Measurements from ENCODE around the gene CLK3. TPM values are rescaled to one million over a fixed set of nuclear protein-coding genes. Genes with fewer than 3 reads are reported as not detected.
A peak's percentile ranks its signal among the peaks of the same experiment; 100 is the strongest.

Gene CLK3
- total RNA-seq, 1 donor from 2014 or later = 76.0 TPM

DNA sequence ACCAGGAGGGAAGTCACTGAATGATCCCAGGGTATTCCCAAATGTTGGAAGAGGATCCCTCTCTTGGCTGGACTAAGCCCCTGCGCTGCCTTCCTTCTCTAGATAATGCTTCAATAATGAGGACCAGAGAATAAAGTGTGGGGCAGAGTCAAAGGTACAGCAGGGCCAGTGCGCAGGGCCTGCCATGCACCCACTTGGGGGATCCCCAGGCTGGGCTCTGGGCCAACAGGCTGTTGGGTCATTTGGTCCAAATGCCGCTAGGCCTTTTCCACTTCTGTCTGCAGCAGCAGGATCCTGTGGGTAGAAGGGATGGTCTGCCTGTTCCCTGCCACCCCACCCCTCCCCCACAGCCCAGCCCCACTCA is 5.7 kb upstream of the CLK3 start:
- Mint-ChIP-seq H3K4me1 (ENCODE audit: low read depth) (no peaks in the 10 kb centered on the region), H3K27ac (no peak overlapping the region), H3K9me3 (ENCODE audit: low read depth) (no peaks in the 10 kb centered on the region), H3K36me3 (ENCODE audit: insufficient read depth) (no peaks in the 10 kb centered on the region), H3K4me3 (ENCODE audit: low read depth) (no peak overlapping the region), H3K27me3 (peaks cover 8% of the 10 kb centered on the region)
- no peak for DNase-seq (ENCODE audit: low spot score, unreplicated experiment)
- TF ChIP-seq, protein P1, sequence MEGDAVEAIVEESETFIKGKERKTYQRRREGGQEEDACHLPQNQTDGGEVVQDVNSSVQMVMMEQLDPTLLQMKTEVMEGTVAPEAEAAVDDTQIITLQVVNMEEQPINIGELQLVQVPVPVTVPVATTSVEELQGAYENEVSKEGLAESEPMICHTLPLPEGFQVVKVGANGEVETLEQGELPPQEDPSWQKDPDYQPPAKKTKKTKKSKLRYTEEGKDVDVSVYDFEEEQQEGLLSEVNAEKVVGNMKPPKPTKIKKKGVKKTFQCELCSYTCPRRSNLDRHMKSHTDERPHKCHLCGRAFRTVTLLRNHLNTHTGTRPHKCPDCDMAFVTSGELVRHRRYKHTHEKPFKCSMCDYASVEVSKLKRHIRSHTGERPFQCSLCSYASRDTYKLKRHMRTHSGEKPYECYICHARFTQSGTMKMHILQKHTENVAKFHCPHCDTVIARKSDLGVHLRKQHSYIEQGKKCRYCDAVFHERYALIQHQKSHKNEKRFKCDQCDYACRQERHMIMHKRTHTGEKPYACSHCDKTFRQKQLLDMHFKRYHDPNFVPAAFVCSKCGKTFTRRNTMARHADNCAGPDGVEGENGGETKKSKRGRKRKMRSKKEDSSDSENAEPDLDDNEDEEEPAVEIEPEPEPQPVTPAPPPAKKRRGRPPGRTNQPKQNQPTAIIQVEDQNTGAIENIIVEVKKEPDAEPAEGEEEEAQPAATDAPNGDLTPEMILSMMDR (IDR thresholded peaks at IDR 0.05; ENCODE audit: unreplicated experiment) = no peak

DNA sequence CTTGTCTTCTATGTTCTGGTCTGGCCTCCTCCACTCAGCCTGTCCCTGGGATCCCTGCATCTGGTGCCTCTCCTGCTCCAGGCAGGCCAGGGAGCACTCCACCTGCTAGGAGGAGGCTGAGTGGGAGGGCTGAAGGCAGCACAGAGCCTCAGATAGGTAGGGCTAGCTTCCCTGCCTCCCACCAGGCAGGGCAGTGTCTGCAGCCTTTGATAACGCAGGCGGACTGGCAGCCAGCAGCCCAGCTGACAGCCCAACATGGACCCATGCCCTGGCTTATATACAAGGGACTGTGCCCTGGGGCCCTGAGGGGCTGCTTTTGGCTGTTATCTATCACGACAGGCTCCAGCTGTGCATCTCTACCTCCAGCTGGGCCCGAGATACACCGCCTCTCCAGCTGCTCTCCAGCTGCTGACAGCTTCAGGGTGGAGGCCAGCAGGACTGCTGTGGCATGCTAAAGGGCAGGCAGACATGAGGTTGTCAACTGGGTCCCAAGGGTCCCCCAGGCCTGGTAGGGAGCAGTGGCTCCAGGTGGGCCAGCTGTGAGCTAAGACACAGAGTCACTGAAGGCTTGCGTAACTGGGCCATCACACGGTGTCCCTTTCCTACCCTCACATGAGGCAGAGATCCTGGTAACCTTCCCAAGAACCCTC is 5.2 kb upstream of the CLK3 start:
- Mint-ChIP-seq H3K9me3 (ENCODE audit: low read depth) (no peaks in the 10 kb centered on the region), H3K27ac (no peak overlapping the region), H3K27me3 (peaks cover 8% of the 10 kb centered on the region), H3K36me3 (ENCODE audit: insufficient read depth) (no peaks in the 10 kb centered on the region), H3K4me3 (ENCODE audit: low read depth) (no peak overlapping the region), H3K4me1 (ENCODE audit: low read depth) (no peaks in the 10 kb centered on the region)
- TF ChIP-seq, protein P1 (IDR thresholded peaks at IDR 0.05; ENCODE audit: unreplicated experiment) = no peak
- DNase-seq (ENCODE audit: low spot score, unreplicated experiment) = no peak

DNA sequence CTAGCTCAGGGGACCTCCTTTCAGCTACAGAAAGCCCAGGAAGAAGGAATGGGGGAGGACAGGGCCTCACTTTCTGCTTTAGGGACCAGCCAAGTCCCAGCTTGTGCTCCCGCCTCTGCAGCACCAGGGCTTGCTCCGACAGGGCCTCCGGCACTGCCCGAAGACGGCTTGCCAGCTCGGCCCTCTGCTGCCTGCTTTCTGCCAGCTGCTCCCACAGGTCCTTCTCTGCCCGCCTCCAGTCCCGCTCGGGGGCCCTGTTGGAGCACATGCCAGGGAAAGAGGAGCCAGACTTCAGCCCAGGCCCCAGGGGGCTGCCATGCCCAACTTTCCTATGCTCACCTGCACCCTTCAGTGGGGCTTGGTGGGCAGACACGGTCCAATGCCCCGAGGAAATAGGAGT is 4.3 kb upstream of the CLK3 start:
- Mint-ChIP-seq H3K4me1 (ENCODE audit: low read depth) (peaks cover 1% of the 10 kb centered on the region), H3K27ac (no peak overlapping the region), H3K9me3 (ENCODE audit: low read depth) (no peaks in the 10 kb centered on the region), H3K36me3 (ENCODE audit: insufficient read depth) (no peaks in the 10 kb centered on the region), H3K4me3 (ENCODE audit: low read depth) (no peak overlapping the region), H3K27me3 (peaks cover 8% of the 10 kb centered on the region)
- no peak for DNase-seq (ENCODE audit: low spot score, unreplicated experiment)
- TF ChIP-seq, protein P1 (IDR thresholded peaks at IDR 0.05; ENCODE audit: unreplicated experiment) = no peak

DNA sequence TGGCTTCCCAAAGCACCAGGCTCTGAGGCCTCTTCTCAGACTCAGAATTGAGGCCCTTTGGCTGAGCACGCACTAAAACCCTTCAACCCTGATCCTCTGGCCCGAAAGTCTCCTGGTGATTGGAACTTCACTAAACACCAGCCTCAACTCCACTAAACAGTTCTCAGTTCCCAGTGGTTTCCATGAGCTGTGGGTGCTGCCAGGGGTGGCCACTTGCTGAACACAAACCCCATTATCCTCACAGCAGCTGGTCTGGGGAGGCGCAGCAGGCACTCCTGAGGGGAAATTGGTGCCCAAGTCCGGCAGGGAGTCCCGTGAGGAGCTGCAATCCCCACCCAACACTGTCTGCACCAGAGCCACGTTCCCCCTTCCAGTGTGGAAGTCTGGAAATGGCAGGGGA is 3.8 kb upstream of the CLK3 start:
- H3K27ac Mint-ChIP-seq = no peak overlapping the region
- H3K27me3 Mint-ChIP-seq = peaks cover 8% of the 10 kb centered on the region
- TF ChIP-seq, protein P1 (IDR thresholded peaks at IDR 0.05; ENCODE audit: unreplicated experiment) = no peak
- no peaks in the 10 kb centered on the region for H3K9me3 Mint-ChIP-seq (ENCODE audit: low read depth)
- no peak for DNase-seq (ENCODE audit: low spot score, unreplicated experiment)
- H3K4me1 Mint-ChIP-seq (ENCODE audit: low read depth) = peaks cover 6% of the 10 kb centered on the region
- H3K36me3 Mint-ChIP-seq (ENCODE audit: insufficient read depth) = no peaks in the 10 kb centered on the region
- H3K4me3 Mint-ChIP-seq (ENCODE audit: low read depth) = no peak overlapping the region

DNA sequence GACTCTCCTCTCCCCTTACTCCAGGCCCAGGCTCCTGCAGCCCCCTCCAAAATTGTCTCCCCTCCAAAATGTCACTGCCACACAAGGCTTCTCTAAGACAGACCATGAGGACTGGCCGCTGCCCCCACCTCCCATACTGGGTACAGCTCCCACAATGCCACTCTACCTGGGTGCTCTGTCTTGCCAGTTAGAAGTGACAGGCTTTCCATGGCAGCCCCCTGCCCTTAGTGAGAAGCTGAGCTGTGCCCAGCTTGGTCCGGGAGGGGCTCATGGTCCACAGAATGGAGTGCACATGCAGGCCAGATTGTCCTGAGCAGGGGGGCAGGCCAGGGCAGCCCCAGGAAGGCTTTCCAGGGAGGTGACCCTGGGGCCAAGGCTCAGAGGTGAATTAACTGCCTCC is 3.0 kb upstream of the CLK3 start:
- H3K27ac Mint-ChIP-seq = no peak overlapping the region
- H3K9me3 Mint-ChIP-seq (ENCODE audit: low read depth) = no peaks in the 10 kb centered on the region
- peaks cover 8% of the 10 kb centered on the region for H3K27me3 Mint-ChIP-seq
- peak overlapping the region; percentile 56 for H3K4me3 Mint-ChIP-seq (ENCODE audit: low read depth)
- H3K4me1 Mint-ChIP-seq (ENCODE audit: low read depth) = peaks cover 10% of the 10 kb centered on the region
- DNase-seq (ENCODE audit: low spot score, unreplicated experiment) = no peak
- TF ChIP-seq, protein P1 (IDR thresholded peaks at IDR 0.05; ENCODE audit: unreplicated experiment) = no peak
- H3K36me3 Mint-ChIP-seq (ENCODE audit: insufficient read depth) = no peaks in the 10 kb centered on the region

All from progenitor cell of endocrine pancreas (in vitro differentiated cells).